Osteocyte (in vitro differentiated cells): ENCODE data around the gene ATP6V0A4. TPM values are rescaled to one million over a fixed set of nuclear protein-coding genes. Genes with fewer than 3 reads are reported as not detected.

Experiments used
- DNase-seq: peaks from one replicate; pipeline ENCODE4 v3.0.0; 2021; ENCODE audit warnings: mixed read lengths; ENCODE audit not compliant: unreplicated experiment; ENCODE audit errors: extremely low spot score
- H3K27ac Mint-ChIP-seq: one replicate; pipeline ENCODE4 v1.8.0; 2021; ENCODE audit warnings: mild to moderate bottlenecking, mixed read lengths; ENCODE audit not compliant: unreplicated experiment
- H3K27me3 Mint-ChIP-seq: one replicate; pipeline ENCODE4 v1.8.0; 2021; ENCODE audit warnings: mixed read lengths; ENCODE audit not compliant: unreplicated experiment
- H3K36me3 Mint-ChIP-seq: one replicate; pipeline ENCODE4 v1.8.0; 2021; ENCODE audit warnings: mixed read lengths; ENCODE audit not compliant: unreplicated experiment
- H3K4me1 Mint-ChIP-seq: one replicate; pipeline ENCODE4 v1.8.0; 2021; ENCODE audit warnings: mixed read lengths; ENCODE audit not compliant: unreplicated experiment
- H3K4me3 Mint-ChIP-seq: one replicate; pipeline ENCODE4 v1.8.0; 2021; ENCODE audit warnings: mild to moderate bottlenecking, moderate library complexity, mixed read lengths; ENCODE audit not compliant: unreplicated experiment
- H3K9me3 Mint-ChIP-seq: one replicate; pipeline ENCODE4 v1.8.0; 2021; ENCODE audit warnings: mixed read lengths; ENCODE audit not compliant: unreplicated experiment
- total RNA-seq: library from RNA; stranded (reverse); gene quantifications from 2 replicates; pipeline ENCODE4 v1.2.1, GENCODE V29; 2021
- TF ChIP-seq, protein P1 (sequence below): fragments of 200-600 bp; sonication (generic); IDR thresholded peaks from 2 replicates; pipeline ENCODE4 v1.5.0; 2021; ENCODE audit warnings: antibody characterized with exemption, mild to moderate bottlenecking, moderate library complexity

ATP6V0A4 gene
- total RNA-seq, 1 donor from 2014 or later = 0.64 TPM

DNA sequence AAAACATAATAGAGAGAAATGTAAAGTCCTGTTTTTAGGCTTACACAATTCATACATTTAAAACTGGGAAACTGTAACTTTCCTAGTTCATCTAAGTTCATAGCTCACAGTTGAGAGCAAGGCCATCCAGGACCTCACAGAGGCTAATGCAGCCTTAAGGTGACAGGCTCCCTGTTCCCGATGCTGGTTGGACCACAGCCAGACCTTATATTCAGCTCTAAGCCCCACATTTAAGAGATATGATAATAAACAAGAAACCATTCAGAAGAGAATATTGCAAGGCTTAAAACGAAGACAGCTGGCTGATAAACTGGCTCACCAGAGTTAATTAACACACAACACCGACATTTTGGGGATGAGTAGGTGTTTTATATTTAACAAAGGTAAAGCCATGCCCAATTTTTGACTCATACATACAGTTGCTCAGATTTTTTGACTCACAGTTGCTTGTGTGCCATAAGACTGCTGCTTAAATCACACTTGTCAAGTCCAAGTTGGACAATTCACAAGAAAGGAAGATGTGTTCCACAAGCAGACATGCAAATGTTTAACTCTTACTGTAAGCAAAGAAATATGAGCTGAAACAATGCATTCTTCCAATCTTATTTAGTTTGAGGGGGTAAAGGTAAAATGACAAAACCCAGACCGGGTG is 41.3 kb downstream of the ATP6V0A4 start:
- TF ChIP-seq, protein P1, sequence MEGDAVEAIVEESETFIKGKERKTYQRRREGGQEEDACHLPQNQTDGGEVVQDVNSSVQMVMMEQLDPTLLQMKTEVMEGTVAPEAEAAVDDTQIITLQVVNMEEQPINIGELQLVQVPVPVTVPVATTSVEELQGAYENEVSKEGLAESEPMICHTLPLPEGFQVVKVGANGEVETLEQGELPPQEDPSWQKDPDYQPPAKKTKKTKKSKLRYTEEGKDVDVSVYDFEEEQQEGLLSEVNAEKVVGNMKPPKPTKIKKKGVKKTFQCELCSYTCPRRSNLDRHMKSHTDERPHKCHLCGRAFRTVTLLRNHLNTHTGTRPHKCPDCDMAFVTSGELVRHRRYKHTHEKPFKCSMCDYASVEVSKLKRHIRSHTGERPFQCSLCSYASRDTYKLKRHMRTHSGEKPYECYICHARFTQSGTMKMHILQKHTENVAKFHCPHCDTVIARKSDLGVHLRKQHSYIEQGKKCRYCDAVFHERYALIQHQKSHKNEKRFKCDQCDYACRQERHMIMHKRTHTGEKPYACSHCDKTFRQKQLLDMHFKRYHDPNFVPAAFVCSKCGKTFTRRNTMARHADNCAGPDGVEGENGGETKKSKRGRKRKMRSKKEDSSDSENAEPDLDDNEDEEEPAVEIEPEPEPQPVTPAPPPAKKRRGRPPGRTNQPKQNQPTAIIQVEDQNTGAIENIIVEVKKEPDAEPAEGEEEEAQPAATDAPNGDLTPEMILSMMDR = no peak
- no peak for DNase-seq

DNA sequence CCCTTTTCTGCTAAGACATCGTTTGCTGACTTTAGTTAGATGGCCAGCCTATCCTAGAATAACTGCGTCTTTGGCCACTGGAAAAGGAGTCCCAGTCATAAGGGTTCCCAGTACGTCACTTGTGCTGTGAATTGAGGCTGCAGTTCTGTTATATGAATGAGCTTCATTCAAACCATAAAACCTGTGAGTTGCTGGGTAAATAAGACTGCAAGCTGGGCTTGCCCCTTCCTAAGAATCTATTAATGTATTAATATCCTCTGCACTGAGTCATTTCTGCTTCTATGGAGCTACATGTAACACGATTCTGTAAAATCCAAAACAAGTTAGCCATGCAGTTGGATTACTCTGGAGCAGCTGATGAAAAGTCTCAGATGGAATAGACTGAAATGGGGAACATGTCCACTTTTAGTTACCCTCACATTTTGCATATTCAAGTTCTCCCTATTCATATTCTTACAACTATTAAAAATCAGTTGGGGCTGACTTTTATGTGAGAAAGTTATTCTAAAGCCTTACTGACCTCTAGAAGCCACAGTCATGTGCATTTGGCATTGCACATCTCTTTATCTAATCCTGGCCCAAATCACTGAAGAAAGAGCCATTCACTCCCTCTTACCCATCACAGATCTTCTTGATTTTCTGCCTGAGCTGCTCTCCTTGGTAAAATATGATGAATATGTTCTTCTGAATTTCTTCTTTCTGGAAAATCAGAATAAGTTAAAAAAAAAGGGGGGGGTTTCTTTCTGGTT is 42.0 kb downstream of the ATP6V0A4 start:
- Mint-ChIP-seq H3K4me3 (no peak overlapping the region), H3K27ac (no peak overlapping the region), H3K27me3 (no peaks in the 10 kb centered on the region), H3K4me1 (peaks cover 11% of the 10 kb centered on the region), H3K9me3 (no peaks in the 10 kb centered on the region), H3K36me3 (no peaks in the 10 kb centered on the region)
- TF ChIP-seq, protein P1 = no peak
- no peak for DNase-seq

More for the DNA sequence above, 41.3 kb downstream of the ATP6V0A4 start:
- no peak overlapping the region for H3K27ac Mint-ChIP-seq
- H3K36me3 Mint-ChIP-seq = no peaks in the 10 kb centered on the region
- no peak overlapping the region for H3K4me3 Mint-ChIP-seq
- H3K27me3 Mint-ChIP-seq = no peaks in the 10 kb centered on the region
- no peaks in the 10 kb centered on the region for H3K9me3 Mint-ChIP-seq
- H3K4me1 Mint-ChIP-seq = peaks cover 11% of the 10 kb centered on the region

DNA sequence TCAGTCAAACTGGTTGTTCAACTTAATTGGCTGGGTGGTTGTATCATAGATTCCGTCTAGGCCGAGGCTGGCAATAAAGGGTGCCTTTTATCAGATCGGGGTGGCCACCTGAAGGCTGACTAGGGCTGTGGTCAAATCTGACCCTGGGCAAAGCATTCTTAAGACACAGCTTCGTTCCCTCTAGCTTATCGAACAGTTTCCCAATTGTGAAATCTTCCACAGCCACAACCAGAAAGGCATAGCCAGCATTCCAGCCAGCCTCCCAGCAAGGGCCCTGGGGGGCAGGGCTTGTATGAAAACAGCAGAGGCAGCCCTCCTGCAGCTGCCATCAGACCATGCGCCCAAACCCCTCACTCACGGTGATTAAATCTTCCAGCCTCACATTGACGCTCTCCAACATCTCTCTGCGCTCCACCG is 42.7 kb downstream of the ATP6V0A4 start:
- TF ChIP-seq, protein P1 = no peak
- no peak overlapping the region for H3K27ac Mint-ChIP-seq
- no peaks in the 10 kb centered on the region for H3K9me3 Mint-ChIP-seq
- no peak for DNase-seq
- H3K4me1 Mint-ChIP-seq = peaks cover 11% of the 10 kb centered on the region
- H3K36me3 Mint-ChIP-seq = no peaks in the 10 kb centered on the region
- no peaks in the 10 kb centered on the region for H3K27me3 Mint-ChIP-seq
- no peak overlapping the region for H3K4me3 Mint-ChIP-seq

DNA sequence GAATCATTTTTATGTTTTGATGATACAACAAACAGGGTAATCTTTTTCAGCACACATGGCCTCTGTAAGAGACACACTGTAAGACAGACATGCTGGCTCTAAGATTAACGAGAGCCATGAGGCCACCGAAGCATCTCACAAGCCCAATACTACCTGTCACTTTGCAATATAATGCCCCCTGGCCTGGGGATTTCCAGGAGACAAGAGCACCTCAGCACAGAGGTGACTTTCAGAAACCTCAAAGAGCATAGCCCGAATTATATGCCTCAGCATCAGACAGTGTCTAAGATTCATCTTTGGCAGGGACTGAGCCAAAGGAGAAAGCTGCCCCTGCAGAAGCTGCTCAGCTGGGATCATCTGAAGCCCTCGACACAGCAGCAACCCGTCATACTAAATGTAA is 44.4 kb downstream of the ATP6V0A4 start:
- TF ChIP-seq, protein P1 = no peak
- H3K27ac Mint-ChIP-seq = no peak overlapping the region
- H3K27me3 Mint-ChIP-seq = peaks cover 10% of the 10 kb centered on the region
- no peak for DNase-seq
- peaks cover 11% of the 10 kb centered on the region for H3K4me1 Mint-ChIP-seq
- H3K9me3 Mint-ChIP-seq = no peaks in the 10 kb centered on the region
- H3K36me3 Mint-ChIP-seq = no peaks in the 10 kb centered on the region
- H3K4me3 Mint-ChIP-seq = no peak overlapping the region

DNA sequence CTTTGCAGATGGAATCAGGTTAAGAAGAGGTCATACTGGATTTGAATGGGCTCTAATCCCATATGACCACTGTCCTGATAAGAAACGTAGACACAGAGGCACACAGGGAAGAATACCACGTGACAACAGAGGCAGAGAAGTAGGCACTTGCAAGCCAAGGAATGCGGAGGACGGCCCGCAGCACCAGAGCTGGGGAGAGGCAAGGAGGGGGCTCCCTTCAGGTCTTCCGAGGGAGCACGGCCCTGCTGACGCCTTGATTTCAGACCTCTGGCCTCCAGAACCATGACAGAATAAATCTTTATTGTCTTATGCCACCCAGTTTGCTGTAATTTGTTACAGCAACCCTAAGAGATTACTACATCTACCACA is 44.9 kb downstream of the ATP6V0A4 start:
- no peak overlapping the region for H3K4me3 Mint-ChIP-seq
- H3K4me1 Mint-ChIP-seq = peaks cover 11% of the 10 kb centered on the region
- TF ChIP-seq, protein P1 = no peak
- no peak for DNase-seq
- H3K9me3 Mint-ChIP-seq = no peaks in the 10 kb centered on the region
- H3K36me3 Mint-ChIP-seq = no peaks in the 10 kb centered on the region
- H3K27me3 Mint-ChIP-seq = peaks cover 10% of the 10 kb centered on the region
- no peak overlapping the region for H3K27ac Mint-ChIP-seq
